Activated CD4-positive, alpha-beta T cell treated with anti-CD3 and anti-CD28 coated beads, Interleukin-10, Interleukin-2, amounts not matched to agents 100 ng/mL and 50 ng/mL, durations not matched to agents 16 hours and 8 hours (primary cell): Measurements from ENCODE around the gene KIRREL2.
"Not testable (repeated sequence)": the region's sequence is repeated elsewhere in the genome, so short reads cannot be mapped to it uniquely, and the experiment has no call there.

Source experiments
- DNase-seq: peaks from one replicate; pipeline ENCODE4 v3.0.0-alpha.2; 2020

Gene KIRREL2

DNA sequence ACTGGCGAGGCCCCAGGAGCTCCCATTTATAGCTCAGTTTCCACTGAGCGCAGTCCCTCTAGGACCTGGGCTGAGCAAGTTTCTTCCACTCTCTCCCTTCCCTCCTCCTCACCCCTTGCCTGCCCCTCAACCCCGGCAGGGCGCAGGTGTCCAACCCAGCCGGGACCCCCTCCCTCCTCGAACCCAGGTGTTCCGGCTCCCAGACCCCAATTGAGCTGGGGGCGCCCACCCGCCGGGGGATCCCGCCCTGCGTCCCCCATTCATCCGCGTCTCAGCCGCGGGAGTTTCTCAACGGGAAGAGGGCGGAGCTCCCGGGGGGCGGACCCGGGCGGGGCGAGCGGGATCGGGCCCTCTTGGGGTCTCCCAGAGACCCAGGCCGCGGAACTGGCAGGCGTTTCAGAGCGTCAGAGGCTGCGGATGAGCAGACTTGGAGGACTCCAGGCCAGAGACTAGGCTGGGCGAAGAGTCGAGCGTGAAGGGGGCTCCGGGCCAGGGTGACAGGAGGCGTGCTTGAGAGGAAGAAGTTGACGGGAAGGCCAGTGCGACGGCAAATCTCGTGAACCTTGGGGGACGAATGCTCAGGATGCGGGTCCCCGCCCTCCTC is at the start of gene KIRREL2:
TSS of gene KIRREL2 (plus strand) at position 366 of the 604 bp plus-strand sequence. CDS start at position 575, 209 bp downstream.
- no peak for DNase-seq

DNA sequence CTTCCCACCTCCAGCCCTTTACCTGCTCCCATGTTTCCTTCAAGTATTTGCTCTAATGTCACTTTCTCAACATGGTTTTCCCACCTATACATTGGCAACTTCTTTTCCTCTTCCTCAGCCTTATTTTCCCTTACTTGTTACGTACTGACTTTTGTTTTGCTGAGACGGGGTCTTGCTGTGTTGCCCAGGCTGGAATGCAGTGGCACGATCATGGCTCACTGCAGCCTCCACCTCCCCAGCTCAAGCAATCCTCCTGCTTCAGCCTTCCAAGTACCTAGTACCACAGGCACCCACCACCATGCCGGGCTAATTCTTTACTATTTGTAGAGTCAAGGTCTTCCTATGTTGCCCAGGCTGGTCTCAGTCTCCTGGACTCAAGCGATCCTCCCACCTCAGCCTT is 49.1 kb upstream of the KIRREL2 start:
- DNase-seq: no peak

DNA sequence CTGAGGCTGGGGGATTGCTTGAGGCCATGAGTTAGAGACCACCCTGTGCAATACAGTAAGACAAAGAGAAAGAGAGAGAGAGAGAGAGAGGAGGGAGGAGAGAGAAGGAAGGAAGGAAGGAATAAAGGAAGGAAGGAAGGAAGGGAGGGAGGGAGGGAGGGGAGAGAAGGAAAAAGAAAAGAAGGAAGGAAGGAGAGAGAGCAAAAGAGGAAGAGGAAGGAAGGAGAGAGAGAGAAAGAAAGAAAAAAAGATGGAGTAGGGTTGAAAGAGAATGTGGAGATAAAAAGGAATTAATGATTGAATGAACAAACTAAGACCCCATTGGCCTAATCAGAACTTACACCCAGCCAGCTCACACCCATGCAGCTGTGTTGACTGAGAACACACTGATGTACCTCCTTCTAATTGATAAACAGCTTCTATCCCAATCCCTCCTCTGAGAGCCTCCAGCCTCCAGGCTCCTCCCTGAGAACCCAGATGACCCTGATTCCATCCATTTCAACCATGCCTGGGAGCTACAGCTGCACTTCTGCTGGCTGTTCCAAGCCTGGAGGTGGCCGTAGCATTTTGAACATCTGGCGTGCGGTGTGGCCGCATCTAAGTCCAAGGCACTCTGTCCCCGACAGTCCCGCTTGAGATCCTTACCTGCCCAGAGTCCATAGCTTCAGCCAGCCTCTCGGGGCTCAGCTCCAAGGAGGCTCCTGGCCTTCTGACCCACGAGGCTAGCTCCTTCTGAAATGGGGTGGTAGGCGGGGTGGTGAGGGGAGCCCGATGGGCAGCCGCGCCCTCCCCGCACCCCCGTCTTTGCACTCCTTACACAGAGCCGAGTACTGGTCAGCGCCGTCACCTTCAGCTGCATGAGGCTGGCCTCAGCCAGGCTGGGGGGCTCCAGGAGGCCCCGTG is 45.1 kb upstream of the KIRREL2 start:
- DNase-seq: no peak

DNA sequence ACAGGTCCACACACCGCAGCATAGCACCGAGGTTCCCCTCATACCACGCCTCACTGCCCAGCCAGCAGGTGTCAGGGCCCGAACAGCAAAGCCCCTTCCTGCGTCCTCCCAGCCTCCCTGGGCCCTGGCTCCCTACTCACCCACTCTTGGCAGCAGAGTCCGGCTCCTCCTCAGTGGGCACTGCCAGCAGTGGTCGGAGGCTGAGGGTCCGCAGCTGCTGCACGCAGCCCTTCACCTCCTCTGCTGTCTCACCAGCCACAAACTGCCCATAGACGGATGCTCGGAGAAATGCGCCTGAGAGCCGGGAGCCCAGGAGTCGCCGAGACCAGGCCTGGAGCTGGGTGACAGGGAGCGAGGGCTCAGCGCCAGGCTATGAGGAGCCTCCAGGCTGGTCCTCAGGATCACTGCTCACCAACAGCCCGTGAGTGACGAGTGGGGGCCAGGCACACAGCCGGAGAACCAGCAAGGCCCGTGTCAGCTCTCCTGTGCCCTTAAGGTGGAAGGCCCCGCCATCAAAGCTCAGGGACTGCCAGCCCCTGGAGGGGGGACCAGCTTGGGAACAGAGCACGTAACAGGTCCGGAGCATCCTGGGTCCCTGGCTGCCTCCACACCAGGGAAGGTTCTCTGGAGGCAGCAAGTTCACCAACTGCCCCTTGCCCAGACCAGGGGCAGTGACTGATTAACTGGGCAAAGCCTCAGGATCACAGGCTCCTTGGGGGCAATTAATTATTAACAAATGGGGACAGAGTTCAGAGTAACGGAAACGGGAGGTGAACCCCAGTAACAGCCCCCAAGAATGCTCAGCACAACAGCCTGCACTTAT is 44.3 kb upstream of the KIRREL2 start, which contains the start of gene PRODH2:
TSS of gene PRODH2 (minus strand) at position 626 of the 823 bp plus-strand sequence. CDS start at position 586, 40 bp downstream.
- DNase-seq: no peak

DNA sequence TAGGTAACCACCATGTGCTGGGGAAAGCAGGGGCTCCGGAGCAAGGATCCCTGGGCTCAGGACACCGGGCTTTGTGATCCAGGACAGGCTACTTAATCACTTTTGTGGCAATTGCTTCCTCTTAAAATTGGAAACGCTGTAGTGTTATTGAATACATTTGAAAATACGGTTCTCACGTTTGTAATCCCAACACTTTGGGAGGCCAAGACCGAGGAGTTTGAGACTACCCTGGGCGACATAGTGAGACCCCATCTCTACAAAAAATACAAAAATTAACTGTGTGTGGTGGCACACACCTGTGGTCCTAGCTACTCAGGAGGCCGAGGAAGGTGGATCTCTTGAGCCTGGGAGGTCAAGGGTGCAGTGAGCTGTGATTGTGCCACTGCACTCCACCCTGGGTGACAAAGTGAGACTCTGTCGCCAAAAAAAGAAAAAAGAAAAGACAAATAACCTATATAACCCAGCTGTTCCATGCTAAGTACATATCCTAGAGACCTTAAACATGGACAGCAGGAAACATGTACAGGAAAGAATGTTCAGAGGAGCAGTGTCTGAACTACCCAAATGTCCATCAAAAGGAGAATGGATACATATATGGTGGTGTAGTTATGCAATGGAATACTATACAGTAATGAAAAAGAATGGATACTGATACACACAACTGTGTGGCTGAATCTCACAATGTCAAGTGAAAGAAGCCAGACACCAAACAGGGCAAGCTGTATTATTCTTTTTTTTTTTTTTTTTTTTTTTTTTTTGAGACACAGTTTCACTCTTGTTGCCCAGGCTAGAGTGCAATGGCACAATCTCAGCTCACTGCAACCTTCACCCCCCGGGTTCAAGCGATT is 43.4 kb upstream of the KIRREL2 start:
- DNase-seq: no peak

DNA sequence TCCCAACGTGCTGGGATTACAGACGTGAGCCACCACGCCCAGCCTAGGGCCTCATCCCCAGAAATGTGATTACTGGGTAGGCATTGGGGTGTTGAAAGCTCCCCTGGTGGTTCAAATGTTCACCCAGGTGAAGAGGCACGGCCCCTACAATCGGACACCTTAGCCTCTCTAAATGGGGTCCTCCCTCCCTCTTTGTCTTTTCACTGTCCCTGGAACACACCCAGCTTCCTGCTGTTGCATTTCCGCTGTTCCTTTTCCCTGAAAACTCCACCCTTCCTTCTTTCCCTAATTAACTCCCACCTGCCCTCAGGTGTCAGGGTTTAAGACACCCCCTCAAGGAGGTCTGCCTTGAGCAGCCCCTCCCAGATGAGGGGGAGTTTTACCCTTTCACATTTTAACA is 40.4 kb upstream of the KIRREL2 start:
- DNase-seq: no peak

DNA sequence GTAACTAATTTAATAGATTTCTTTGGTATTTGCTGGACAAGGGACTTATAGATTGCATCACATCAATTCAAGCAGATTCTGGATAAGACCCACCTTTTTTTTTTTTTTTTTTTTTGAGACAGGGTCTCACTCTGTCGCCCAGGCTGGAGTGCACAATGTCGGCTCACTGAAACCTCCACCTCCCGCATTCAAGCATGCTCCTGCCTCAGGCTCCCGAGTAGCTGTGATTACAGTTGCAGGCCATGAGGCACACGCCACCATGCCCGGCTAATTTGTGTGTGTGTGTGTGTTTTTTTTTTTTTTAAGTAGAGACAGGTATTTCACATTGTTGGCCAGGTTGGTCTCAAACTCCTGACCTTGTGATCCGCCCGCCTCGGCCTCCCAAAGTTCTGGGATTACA is 39.9 kb upstream of the KIRREL2 start:
- DNase-seq: no peak

DNA sequence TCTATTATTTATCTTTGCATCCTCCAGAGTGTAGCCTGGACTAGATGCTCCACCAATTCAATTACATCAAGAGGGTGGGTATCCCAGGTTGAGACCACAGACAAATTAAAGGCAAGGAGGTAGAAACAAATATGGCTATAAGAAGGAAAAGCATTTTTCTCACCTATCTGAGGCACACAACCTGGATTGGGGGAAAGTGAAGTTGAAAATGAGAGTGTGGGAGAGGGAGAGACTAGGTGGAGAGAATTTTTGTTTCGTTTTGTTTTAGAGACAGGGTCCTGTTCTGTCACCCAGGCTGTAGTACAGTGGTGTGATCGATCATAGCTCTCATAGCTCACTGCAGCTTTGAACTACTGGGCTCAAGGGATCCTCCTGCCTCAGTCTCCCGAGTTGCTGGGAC is 38.3 kb upstream of the KIRREL2 start:
- DNase-seq: no peak

DNA sequence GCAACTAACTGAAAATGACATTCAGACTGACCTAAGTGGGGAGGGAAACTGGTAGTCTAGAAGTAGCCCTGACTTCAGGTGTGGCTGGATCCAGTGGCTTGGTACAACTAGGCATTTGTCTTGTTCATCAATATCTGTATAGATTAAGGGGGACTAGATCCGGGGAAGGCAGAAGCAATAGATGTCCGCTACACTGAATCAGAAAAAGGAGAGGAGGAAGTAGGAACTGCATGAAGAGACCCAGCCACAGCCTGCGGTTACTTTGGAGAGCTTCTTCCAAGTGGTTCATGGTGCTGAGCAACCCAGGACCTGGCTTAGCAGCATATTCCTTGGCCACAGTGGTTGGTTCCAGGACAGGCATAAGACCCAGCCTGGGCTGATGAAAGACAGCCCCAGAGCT is 34.1 kb upstream of the KIRREL2 start:
- DNase-seq: no peak

DNA sequence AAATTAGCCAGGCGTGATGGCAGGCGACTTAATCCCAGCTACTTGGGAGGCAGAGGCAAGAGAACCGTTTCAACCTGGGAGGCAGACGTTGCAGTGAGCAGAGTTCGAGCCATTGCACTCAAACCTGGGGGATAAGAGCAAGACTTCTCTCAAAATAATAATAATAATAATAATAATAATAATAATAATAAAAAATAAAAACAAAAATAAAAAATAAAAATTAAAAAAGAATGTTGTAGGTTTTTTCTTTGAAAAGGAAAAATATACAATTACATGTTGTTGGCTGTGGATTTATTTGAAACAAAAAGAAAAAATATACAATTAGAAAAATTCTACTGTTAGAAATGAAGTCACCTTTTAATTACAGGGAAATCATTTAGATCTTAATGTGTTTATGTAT is 32.6 kb upstream of the KIRREL2 start:
- DNase-seq: no peak

DNA sequence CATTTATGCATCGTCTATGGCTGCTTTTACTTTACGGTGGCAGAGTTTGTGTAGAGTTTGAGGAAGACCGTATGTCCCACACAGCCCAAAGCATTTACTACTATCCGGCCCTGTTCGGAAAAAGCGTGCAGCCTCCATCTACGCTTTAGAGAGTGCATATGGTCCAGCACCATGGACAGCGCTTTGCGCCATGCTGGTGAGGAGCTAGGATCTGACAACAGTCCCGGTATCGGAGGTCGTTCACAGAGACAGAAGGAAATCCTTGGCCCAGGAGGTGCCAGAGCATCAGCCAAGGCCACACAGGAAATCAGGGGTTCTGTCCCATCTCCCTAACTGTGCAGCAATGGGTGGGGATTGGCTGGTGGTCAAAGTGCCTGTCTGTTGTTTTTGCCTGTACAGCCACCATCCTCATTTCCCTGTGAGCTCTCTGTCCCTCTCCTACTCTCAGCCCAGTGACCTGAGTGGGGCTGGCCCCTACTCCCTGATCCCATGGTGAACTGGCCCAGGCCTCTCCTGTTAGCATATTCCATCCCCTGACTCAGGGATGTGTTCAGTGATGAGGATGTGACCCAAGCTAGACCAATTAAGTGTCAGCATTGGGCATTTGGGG is 27.9 kb upstream of the KIRREL2 start:
- DNase-seq: peak; percentile 38

DNA sequence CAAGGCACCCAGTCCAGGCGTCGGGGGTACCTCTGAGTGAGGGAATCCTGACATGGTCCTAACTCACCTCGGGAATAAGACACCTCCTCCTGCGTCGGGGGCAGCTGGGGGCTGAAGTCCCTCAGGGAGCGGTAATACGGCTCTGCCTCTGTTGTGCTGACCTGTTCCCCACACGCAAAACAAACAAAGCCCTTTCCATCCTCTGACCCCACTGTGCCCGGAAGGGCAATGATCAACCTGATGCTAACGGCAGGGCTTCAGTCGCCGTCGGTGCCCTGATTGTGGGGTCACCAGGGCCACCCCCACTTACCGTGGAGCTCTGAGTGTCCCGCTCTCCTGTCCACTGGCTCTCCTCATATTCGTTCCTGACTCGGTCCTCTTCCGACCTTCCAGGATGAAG is 25.7 kb upstream of the KIRREL2 start:
- no peak for DNase-seq

DNA sequence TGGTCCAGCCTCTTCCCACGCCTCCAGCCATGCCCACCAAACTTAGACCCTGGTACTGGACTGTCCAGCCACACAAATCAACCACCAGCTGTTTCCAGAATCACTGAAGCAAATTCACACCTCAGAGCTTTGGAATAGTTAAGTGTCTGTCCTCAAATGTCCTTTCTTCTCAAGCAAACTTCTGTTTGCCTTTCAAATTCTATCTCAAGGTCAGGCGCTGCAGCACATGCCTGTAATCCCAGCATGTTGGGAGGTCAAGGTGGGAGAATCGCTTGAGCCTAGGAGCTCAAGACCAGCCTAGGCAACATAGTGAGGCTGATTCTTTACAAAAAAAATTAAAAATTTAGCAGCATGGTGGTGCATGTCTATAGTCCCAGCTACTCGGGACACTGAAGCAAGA is 24.7 kb upstream of the KIRREL2 start:
- DNase-seq: no peak

DNA sequence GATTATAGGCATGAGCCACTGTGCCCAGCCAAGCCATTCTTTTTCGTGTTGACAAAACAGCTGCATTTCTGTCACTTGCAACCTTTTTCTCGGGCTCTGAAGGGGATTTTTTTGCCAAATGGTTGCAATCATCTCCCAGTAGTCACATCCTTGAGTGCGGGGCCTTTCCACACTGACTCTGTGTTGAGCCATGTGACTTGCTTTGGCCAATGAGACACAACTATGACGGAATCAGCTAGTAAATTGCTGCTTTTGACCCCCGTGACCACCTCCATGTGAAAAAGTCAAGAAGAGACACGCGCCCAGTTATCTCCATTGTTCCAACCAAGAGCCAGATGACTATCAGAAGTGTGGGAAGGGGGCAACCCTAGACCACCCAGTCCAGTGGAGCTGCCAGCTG is 22.7 kb upstream of the KIRREL2 start:
- no peak for DNase-seq

DNA sequence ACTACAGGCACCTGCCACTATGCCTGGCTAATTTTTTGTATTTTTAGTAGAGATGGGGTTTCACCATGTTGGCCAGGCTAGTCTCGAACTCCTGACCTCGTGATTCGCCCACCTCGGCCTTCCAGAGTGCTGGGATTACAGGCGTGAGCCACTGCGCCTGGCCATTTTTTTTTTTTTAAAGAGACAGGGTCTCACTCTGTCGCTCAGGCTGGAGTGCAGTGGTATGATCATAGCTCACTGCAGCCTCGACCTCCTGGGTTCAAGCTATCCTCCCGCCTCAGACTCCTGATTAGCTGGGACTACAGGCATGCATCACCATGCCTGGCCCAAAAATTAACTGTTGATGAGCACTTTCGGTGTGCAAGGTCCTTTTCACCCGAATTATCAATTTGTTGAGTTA is 20.6 kb upstream of the KIRREL2 start:
- DNase-seq: not testable (repeated sequence)

DNA sequence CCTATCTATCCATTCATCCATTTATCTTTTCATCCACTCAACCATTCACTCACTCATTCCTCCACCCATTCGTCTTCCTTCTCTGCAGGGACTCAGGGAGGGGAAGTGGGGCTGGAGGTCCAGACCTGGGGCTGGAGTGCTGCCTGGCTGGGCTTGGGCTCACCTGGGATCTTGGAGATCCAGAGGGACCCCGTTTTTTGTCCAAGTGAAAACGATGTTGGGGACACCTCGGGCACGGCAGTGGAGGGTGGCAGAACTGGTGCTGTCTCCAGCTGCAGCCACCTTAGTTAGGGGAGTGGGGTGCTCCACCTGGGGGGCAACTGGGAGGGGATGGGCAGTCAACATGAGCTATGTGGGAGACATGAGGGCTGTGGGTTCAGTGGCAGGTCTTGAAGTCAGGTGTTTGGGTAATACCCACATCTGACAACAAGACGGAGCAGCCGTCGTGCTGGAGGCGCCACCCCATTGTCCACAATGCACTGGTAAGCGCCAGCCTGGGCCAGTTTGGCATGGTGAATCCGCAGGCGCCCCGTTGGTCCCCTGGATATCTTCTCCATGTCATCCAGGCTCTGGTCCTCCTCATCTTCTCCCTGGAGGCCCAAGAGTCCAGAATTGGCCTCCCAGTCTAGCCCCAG is 14.6 kb upstream of the KIRREL2 start:
- DNase-seq: no peak

DNA sequence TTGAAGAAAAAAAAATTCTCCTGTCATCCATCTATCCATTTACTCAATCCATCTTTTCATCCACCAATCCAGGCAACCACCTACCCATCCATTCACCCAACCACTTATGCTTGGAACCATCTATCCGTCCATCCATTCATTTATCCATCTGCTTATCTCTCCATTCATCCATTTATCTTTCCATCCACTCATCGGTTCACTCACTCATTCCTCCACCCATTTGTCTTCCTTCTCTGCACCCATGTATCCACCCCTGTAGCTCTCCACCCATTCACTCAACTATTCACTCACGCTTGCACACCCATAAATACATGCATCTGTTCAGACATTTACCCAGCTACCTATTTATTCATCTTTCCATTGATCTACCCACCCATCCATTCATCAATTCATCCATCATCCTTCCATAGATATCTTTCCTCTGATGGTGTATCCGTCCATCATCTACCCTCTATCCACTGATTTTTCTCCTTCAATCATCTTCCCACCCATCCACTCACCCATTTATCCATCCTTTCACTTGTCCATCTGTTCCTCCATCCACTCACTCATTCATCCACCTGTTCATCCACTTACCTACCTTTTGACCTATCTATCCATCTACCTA is 13.9 kb upstream of the KIRREL2 start:
- DNase-seq: no peak

DNA sequence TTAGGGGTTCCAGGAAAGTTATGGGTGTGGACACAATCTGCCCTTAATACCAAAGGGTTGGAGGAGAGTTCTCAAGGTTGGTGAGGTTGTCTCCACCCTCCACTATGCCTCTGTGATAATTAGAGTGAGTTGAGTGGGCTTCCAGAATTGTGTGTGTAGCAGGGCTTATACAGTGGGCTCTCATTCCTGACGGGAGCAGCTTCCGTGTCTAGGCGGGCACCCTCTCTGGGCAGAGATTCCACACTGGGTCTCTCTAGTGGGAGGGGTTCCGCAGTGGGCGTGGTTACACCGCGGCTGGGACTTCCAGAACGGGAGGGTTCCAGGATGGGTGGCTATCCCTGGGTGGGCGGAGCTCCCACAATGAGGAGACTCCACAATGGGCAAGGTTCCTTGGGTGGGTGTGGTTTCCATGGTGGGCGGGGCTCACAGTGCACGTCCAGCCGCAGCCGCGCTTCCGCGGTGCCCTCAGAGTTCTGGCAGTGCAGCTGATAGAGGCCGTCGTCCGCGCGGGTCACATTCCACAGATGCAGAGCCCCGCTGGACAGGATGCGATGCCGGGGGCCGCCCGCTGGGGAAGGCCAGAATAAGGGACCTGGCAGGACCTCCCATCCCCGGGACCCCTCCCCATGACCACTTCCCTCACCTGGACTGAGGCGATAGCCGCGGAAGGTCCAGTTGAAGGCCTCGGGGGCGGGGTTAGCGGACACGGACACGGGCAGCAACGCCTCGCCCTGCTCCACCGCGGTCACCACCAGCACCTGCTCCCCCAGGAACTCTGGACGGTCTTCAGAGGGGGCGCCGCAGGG is 12.8 kb upstream of the KIRREL2 start:
- DNase-seq: no peak

DNA sequence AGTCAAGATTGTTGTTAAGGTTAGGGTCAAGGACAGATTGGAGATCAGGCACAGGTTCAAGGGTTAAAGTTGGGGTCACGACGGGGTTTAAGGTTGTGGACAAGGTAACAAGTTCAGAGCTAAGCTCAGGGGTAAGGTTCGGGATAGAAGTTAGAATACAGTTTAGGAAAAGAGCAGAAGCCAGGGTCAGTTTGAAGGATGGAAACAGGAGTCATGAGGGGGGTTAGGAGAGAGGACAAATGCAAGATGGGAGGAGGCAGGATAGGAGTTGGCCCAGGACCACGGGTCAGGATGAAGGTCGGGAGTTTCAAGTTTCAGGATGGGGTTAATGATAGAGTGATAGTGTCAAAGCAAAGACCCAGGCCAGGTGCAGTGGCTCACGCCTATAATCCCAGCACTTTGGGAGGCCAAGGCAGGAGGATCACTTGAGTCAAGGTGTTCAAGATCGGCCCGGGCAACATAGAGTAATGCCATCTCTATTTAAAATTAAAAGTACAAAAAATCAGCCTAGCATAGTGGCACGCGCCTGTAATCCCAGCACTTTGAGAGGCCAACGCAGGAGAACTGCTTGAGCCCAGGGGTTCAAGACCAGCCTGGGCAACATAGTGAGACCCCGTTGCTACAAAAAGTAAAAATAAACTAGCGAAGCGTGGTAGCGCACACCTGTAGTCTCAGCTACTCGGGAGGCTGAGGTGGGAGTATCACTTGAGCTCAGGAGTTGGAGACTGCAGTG is 12.1 kb upstream of the KIRREL2 start:
- DNase-seq: no peak
